GM21390 (cell line): ENCODE measurements around the gene IRF5.
"Not testable (repeated sequence)": the region's sequence is repeated elsewhere in the genome, so short reads cannot be mapped to it uniquely, and the experiment has no call there.

Experiments used
- ATAC-seq: cut with Tn5 transposase; IDR thresholded peaks from one replicate; pipeline ENCODE4 v1.9.1; 2021; ENCODE audit not compliant: unreplicated experiment

Gene IRF5

GRCh38 chr7:128954830-128955802 is 17.4 kb downstream of the IRF5 start:
- peak; percentile 75 for ATAC-seq

- no peak for ATAC-seq
These were observed 18.3 kb downstream of the IRF5 start for GRCh38 chr7:128955981-128956380.

- no peak for ATAC-seq
These were observed 21.6 kb downstream of the IRF5 start for GRCh38 chr7:128959296-128959695.

- no peak for ATAC-seq
These were observed 23.4 kb downstream of the IRF5 start for GRCh38 chr7:128961030-128961659.

GRCh38 chr7:128962899-128963298 is 25.2 kb downstream of the IRF5 start:
- ATAC-seq, result peak; percentile 7

- ATAC-seq, result peak; percentile 72
These were observed 25.6 kb downstream of the IRF5 start for GRCh38 chr7:128963327-128963757.

GRCh38 chr7:128968624-128969023 is 30.9 kb downstream of the IRF5 start:
- no peak for ATAC-seq

- ATAC-seq, result no peak
These were observed 36.7 kb downstream of the IRF5 start for GRCh38 chr7:128974241-128974934.

GRCh38 chr7:128982105-128982504 is 44.4 kb downstream of the IRF5 start:
- ATAC-seq, result no peak

GRCh38 chr7:128985660-128986059 is 47.9 kb downstream of the IRF5 start:
- ATAC-seq, result no peak

- no peak for ATAC-seq
These were observed 48.9 kb downstream of the IRF5 start for GRCh38 chr7:128986609-128987008.

- no peak for ATAC-seq
These were observed 50.6 kb downstream of the IRF5 start for GRCh38 chr7:128988372-128988771.

- ATAC-seq, result no peak
These were observed 52.2 kb downstream of the IRF5 start for GRCh38 chr7:128989961-128990360.

- no peak for ATAC-seq
These were observed 55.7 kb downstream of the IRF5 start for GRCh38 chr7:128993419-128993818.

GRCh38 chr7:128994560-128994959 is 56.8 kb downstream of the IRF5 start:
- ATAC-seq, result not testable (repeated sequence)

- no peak for ATAC-seq
These were observed 59.5 kb downstream of the IRF5 start for GRCh38 chr7:128997181-128997580.
